Activated naive CD8-positive, alpha-beta T cell (primary cell): ENCODE data around the gene XDH.
A peak's percentile ranks its signal among the peaks of the same experiment; 100 is the strongest.

Source experiments
- H3K27ac Mint-ChIP-seq: one replicate; pipeline ENCODE4 v1.8.0; 2021; ENCODE audit warnings: mixed read lengths
- H3K27me3 Mint-ChIP-seq: one replicate; pipeline ENCODE4 v1.8.0; 2021; ENCODE audit warnings: mixed read lengths
- H3K36me3 Mint-ChIP-seq: one replicate; pipeline ENCODE4 v1.8.0; 2021; ENCODE audit warnings: mixed read lengths
- H3K4me1 Mint-ChIP-seq: one replicate; pipeline ENCODE4 v1.8.0; 2021; ENCODE audit warnings: low read depth, mixed read lengths
- H3K4me3 Mint-ChIP-seq: one replicate; pipeline ENCODE4 v1.8.0; 2021; ENCODE audit warnings: mild to moderate bottlenecking, mixed read lengths
- H3K9me3 Mint-ChIP-seq: one replicate; pipeline ENCODE4 v1.8.0; 2021; ENCODE audit warnings: low read depth, mixed read lengths

Gene XDH

GRCh38 chr2:31317396-31317795 is 97.1 kb downstream of the XDH start:
- H3K36me3 Mint-ChIP-seq, result no peaks in the 10 kb centered on the region
- peaks cover 42% of the 10 kb centered on the region for H3K4me1 Mint-ChIP-seq
- no peaks in the 10 kb centered on the region for H3K27me3 Mint-ChIP-seq
- H3K4me3 Mint-ChIP-seq, result no peak overlapping the region
- no peak overlapping the region for H3K27ac Mint-ChIP-seq
- no peaks in the 10 kb centered on the region for H3K9me3 Mint-ChIP-seq

- no peaks in the 10 kb centered on the region for H3K36me3 Mint-ChIP-seq
- H3K4me3 Mint-ChIP-seq, result no peak overlapping the region
- no peaks in the 10 kb centered on the region for H3K9me3 Mint-ChIP-seq
- H3K27ac Mint-ChIP-seq, result no peak overlapping the region
- H3K4me1 Mint-ChIP-seq, result peaks cover 31% of the 10 kb centered on the region
- peaks cover 3% of the 10 kb centered on the region for H3K27me3 Mint-ChIP-seq
Observed at GRCh38 chr2:31314761-31315160, 99.8 kb downstream of the XDH start.

- H3K36me3 Mint-ChIP-seq, result no peaks in the 10 kb centered on the region
- peaks cover 12% of the 10 kb centered on the region for H3K4me1 Mint-ChIP-seq
- H3K4me3 Mint-ChIP-seq, result no peak overlapping the region
- H3K9me3 Mint-ChIP-seq, result no peaks in the 10 kb centered on the region
- peaks cover 3% of the 10 kb centered on the region for H3K27me3 Mint-ChIP-seq
- H3K27ac Mint-ChIP-seq, result no peak overlapping the region
Observed at GRCh38 chr2:31312898-31313297, 101.6 kb downstream of the XDH start.

- Mint-ChIP-seq H3K27ac (no peak overlapping the region), H3K4me1 (no peaks in the 10 kb centered on the region), H3K36me3 (no peaks in the 10 kb centered on the region), H3K9me3 (no peaks in the 10 kb centered on the region), H3K4me3 (no peak overlapping the region), H3K27me3 (no peaks in the 10 kb centered on the region)
Observed at GRCh38 chr2:31304816-31305215, 109.7 kb downstream of the XDH start.

- H3K4me3 Mint-ChIP-seq, result no peak overlapping the region
- H3K4me1 Mint-ChIP-seq, result no peaks in the 10 kb centered on the region
- no peaks in the 10 kb centered on the region for H3K36me3 Mint-ChIP-seq
- no peak overlapping the region for H3K27ac Mint-ChIP-seq
- H3K27me3 Mint-ChIP-seq, result no peaks in the 10 kb centered on the region
- H3K9me3 Mint-ChIP-seq, result no peaks in the 10 kb centered on the region
Observed at GRCh38 chr2:31302940-31303563, 111.5 kb downstream of the XDH start.

- H3K4me3 Mint-ChIP-seq, result no peak overlapping the region
- H3K36me3 Mint-ChIP-seq, result no peaks in the 10 kb centered on the region
- no peaks in the 10 kb centered on the region for H3K9me3 Mint-ChIP-seq
- peaks cover 3% of the 10 kb centered on the region for H3K4me1 Mint-ChIP-seq
- no peaks in the 10 kb centered on the region for H3K27me3 Mint-ChIP-seq
- H3K27ac Mint-ChIP-seq, result no peak overlapping the region
Observed at GRCh38 chr2:31300309-31300708, 114.2 kb downstream of the XDH start.

GRCh38 chr2:31299547-31299946 is 115.0 kb downstream of the XDH start:
- H3K27ac Mint-ChIP-seq, result peak overlapping the region; percentile 7

GRCh38 chr2:31297751-31298150 is 116.8 kb downstream of the XDH start:
- H3K4me3 Mint-ChIP-seq, result no peak overlapping the region
- H3K9me3 Mint-ChIP-seq, result no peaks in the 10 kb centered on the region
- peaks cover 3% of the 10 kb centered on the region for H3K4me1 Mint-ChIP-seq
- H3K36me3 Mint-ChIP-seq, result no peaks in the 10 kb centered on the region
- H3K27ac Mint-ChIP-seq, result peak overlapping the region; percentile 18
- H3K27me3 Mint-ChIP-seq, result no peaks in the 10 kb centered on the region

More at GRCh38 chr2:31299547-31299946, 115.0 kb downstream of the XDH start:
- Mint-ChIP-seq H3K4me1 (peaks cover 3% of the 10 kb centered on the region), H3K27me3 (no peaks in the 10 kb centered on the region), H3K36me3 (no peaks in the 10 kb centered on the region), H3K9me3 (no peaks in the 10 kb centered on the region), H3K4me3 (no peak overlapping the region)

GRCh38 chr2:31296641-31297287 is 117.8 kb downstream of the XDH start:
- Mint-ChIP-seq H3K4me3 (no peak overlapping the region), H3K27ac (no peak overlapping the region), H3K9me3 (no peaks in the 10 kb centered on the region), H3K27me3 (no peaks in the 10 kb centered on the region), H3K4me1 (peaks cover 3% of the 10 kb centered on the region), H3K36me3 (no peaks in the 10 kb centered on the region)

GRCh38 chr2:31294196-31294595 is 120.3 kb downstream of the XDH start:
- Mint-ChIP-seq H3K4me1 (peaks cover 3% of the 10 kb centered on the region), H3K4me3 (no peak overlapping the region), H3K36me3 (no peaks in the 10 kb centered on the region), H3K9me3 (no peaks in the 10 kb centered on the region), H3K27ac (no peak overlapping the region), H3K27me3 (no peaks in the 10 kb centered on the region)

GRCh38 chr2:31287654-31288053 is 126.9 kb downstream of the XDH start:
- H3K4me1 Mint-ChIP-seq, result no peaks in the 10 kb centered on the region
- H3K27me3 Mint-ChIP-seq, result no peaks in the 10 kb centered on the region
- no peak overlapping the region for H3K4me3 Mint-ChIP-seq
- no peak overlapping the region for H3K27ac Mint-ChIP-seq
- no peaks in the 10 kb centered on the region for H3K36me3 Mint-ChIP-seq
- no peaks in the 10 kb centered on the region for H3K9me3 Mint-ChIP-seq

GRCh38 chr2:31286961-31287550 is 127.5 kb downstream of the XDH start:
- no peaks in the 10 kb centered on the region for H3K36me3 Mint-ChIP-seq
- H3K27me3 Mint-ChIP-seq, result no peaks in the 10 kb centered on the region
- no peaks in the 10 kb centered on the region for H3K4me1 Mint-ChIP-seq
- H3K9me3 Mint-ChIP-seq, result no peaks in the 10 kb centered on the region
- H3K4me3 Mint-ChIP-seq, result no peak overlapping the region
- H3K27ac Mint-ChIP-seq, result no peak overlapping the region

- Mint-ChIP-seq H3K36me3 (no peaks in the 10 kb centered on the region), H3K4me1 (no peaks in the 10 kb centered on the region), H3K4me3 (no peak overlapping the region), H3K27ac (no peak overlapping the region), H3K27me3 (no peaks in the 10 kb centered on the region), H3K9me3 (no peaks in the 10 kb centered on the region)
Observed at GRCh38 chr2:31286230-31286629, 128.3 kb downstream of the XDH start.
